ENCODE data around the gene JAZF1. TPM values are rescaled to one million over a fixed set of nuclear protein-coding genes. Genes with fewer than 3 reads are reported as not detected.

The JAZF1 gene
- total and polyA plus RNA-seq, 9 of the 15 experiments (the other 6 are each of a cell fraction or from before 2014, with no cell fraction given): 0.04 to 0.64 (median 0.11) TPM; not detected in 3

GRCh38 chr7:28163949-28164348, 16.6 kb downstream of the JAZF1 start:
- Histone ChIP-seq H3K36me3 (ENCODE audit: control insufficient read depth, insufficient read depth, low read length) (no peaks in the 10 kb centered on the region), H3K4me2 (ENCODE audit: insufficient read depth, low read length) (no peak overlapping the region), H3K9me3 (replicated peaks; ENCODE audit: control insufficient read depth, insufficient read depth, low read depth, low read length) (no peaks in the 10 kb centered on the region), H3K4me1 (replicated peaks in 1 of 2; ENCODE audit: control insufficient read depth in 2 of 2, insufficient read depth in 2 of 2, low read length in 2 of 2) (no peaks in the 10 kb centered on the region), H3K27me3 (ENCODE audit: control insufficient read depth in 2 of 2, insufficient read depth in 2 of 2, low read length in 2 of 2) (peaks cover 5 to 8% of the 10 kb centered on the region in 2 experiments; a peak in 3 of 5 replicates), H3K9me1 (ENCODE audit: control insufficient read depth, insufficient read depth, low read length) (no peaks in the 10 kb centered on the region), H4K20me1 (replicated peaks; ENCODE audit: control insufficient read depth, insufficient read depth, low read length) (no peaks in the 10 kb centered on the region), H3K4me3 (no peak overlapping the region), H3K9ac (ENCODE audit: insufficient read depth in 1 of 2, low read depth in 2 of 2, low read length in 2 of 2) (no peak overlapping the region), H2AFZ (ENCODE audit: low read depth, low read length) (no peak overlapping the region), H3K27ac (ENCODE audit: extremely low read depth, low read depth, low read length) (no peak overlapping the region), H3K79me2 (ENCODE audit: control insufficient read depth, insufficient read depth, low read length) (no peaks in the 10 kb centered on the region)
- intact Hi-C loops (cut with micrococcal nuclease): no loop called here
- DNase-seq (ENCODE audit: extremely low read depth in 1 of 4, low spot score in 3 of 4) (no peak), ATAC-seq (no peak), FAIRE-seq (no peak)
- ChIA-PET CTCF (ENCODE audit: low intra/inter-chr PET ratio) (no interaction called here), POLR2A (no interaction called here)
- in situ Hi-C loops (cut with MboI): no loop called here
- no TSS peak for BruUV-seq (replicated peaks)
- TF ChIP-seq NRF1 (conservative IDR thresholded peaks at IDR 0.05 in 1 of 2, IDR thresholded peaks at IDR 0.05 in 1 of 2) (no peak), DLX4 (CRISPR knock-in tag; IDR thresholded peaks at IDR 0.05) (no peak), GABPA (tag; conservative IDR thresholded peaks at IDR 0.05; ENCODE audit: low read depth) (no peak), TEAD2 (tag; IDR thresholded peaks at IDR 0.05) (no peak), TCFL5 (CRISPR knock-in tag; conservative IDR thresholded peaks at IDR 0.05) (no peak), MLX (CRISPR knock-in tag; conservative IDR thresholded peaks at IDR 0.05) (no peak), RUNX1 (IDR thresholded peaks at IDR 0.05; ENCODE audit: low read depth) (no peak), POLR2B (IDR thresholded peaks at IDR 0.05; ENCODE audit: low read depth, partially characterized antibody) (no peak), CEBPB (tag; IDR thresholded peaks at IDR 0.05) (no peak), XRCC4 (IDR thresholded peaks at IDR 0.05; ENCODE audit: extremely low read depth, insufficient read depth, insufficient read length) (no peak), SMAD4 (CRISPR knock-in tag; conservative IDR thresholded peaks at IDR 0.05) (no peak), JUN (IDR thresholded peaks at IDR 0.05; ENCODE audit: borderline replicate concordance, low read depth, low read length) (no peak), JUN (CRISPR knock-in tag; IDR thresholded peaks at IDR 0.05; ENCODE audit: borderline replicate concordance) (no peak)

All from K562 (cell line).